ENCODE data around the gene GPT2.
A peak's percentile ranks its signal among the peaks of the same experiment; 100 is the strongest.

- TF ChIP-seq EZH2phosphoT487 (IDR thresholded peaks at IDR 0.05; ENCODE audit: borderline replicate concordance, low read length) (no peak), CTCF (conservative IDR thresholded peaks at IDR 0.05; ENCODE audit: low read depth, low read length) (peak; percentile 61), EZH2 (IDR thresholded peaks at IDR 0.05; ENCODE audit: low read length, unreplicated experiment) (no peak)
These were observed 63.9 kb downstream of the GPT2 start for GRCh38 chr16:46947900-46948547.

All from PC-3 (cell line).